MM.1S (cell line): ENCODE data around the gene SSH3.

ENCODE experiments used
- EZH2 ChIP-seq: fragments of 300-600 bp; sonication (generic); optimal IDR thresholded peaks from 2 replicates; pipeline ENCODE3; 2017; ENCODE audit warnings: low read depth, mild to moderate bottlenecking, antibody characterized with exemption, low read length, mixed read lengths
- EZH2phosphoT487 ChIP-seq: fragments of 300-600 bp; sonication (generic); IDR thresholded peaks from 2 replicates; pipeline ENCODE4 v1.6.1; 2018; ENCODE audit warnings: antibody characterized with exemption, low read length
- TF ChIP-seq, protein P1 (sequence below): fragments of 300-600 bp; sonication (generic); IDR thresholded peaks from 2 replicates; pipeline ENCODE4 v1.5.1; 2016; ENCODE audit warnings: antibody characterized with exemption, low read length, mixed read lengths

DNA sequence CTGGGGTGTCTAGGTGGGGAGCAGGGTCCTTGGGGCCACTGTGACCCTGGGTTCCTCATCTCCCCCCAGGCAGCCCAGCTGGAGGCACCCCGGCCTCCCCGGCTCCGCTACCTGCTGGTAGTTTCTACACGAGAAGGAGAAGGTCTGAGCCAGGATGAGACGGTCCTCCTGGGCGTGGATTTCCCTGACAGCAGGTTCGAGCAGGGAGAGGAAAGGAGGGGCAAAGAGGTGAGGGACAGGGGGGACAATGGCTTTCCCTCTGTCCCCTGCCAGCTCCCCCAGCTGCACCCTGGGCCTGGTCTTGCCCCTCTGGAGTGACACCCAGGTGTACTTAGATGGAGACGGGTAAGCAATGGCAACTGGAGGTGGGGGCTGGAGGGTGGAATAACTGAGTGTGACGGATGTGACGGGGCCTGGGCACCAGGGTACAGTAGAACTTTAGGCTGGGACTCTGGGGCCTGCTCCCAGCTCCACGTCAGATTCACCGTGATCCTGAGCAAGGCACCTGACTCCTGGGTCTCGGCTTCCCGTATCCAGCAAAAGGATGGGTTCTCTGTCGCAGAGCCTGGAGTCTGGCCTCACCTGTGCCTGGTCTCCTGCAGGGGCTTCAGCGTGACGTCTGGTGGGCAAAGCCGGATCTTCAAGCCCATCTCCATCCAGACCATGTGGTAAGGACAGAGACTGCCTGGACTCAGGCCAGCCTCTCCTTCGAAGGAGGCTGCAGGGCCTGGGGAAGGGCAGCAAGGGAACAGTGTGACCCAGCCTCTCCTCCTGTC, 3.6 kb downstream of the SSH3 start:
- TF ChIP-seq, protein P1, sequence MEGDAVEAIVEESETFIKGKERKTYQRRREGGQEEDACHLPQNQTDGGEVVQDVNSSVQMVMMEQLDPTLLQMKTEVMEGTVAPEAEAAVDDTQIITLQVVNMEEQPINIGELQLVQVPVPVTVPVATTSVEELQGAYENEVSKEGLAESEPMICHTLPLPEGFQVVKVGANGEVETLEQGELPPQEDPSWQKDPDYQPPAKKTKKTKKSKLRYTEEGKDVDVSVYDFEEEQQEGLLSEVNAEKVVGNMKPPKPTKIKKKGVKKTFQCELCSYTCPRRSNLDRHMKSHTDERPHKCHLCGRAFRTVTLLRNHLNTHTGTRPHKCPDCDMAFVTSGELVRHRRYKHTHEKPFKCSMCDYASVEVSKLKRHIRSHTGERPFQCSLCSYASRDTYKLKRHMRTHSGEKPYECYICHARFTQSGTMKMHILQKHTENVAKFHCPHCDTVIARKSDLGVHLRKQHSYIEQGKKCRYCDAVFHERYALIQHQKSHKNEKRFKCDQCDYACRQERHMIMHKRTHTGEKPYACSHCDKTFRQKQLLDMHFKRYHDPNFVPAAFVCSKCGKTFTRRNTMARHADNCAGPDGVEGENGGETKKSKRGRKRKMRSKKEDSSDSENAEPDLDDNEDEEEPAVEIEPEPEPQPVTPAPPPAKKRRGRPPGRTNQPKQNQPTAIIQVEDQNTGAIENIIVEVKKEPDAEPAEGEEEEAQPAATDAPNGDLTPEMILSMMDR: no peak
- TF ChIP-seq EZH2phosphoT487: no peak
- TF ChIP-seq EZH2: no peak
